Measurements from ENCODE around the gene TMEM209. TPM values are rescaled to one million over a fixed set of nuclear protein-coding genes. Genes with fewer than 3 reads are reported as not detected.
"Not testable (repeated sequence)": the region's sequence is repeated elsewhere in the genome, so short reads cannot be mapped to it uniquely, and the experiment has no call there.

Gene TMEM209
- polyA plus RNA-seq, 2 of the 4 experiments (the other 2 are of a cell fraction), result 12.8 to 36.6 TPM

GRCh38 chr7:130205084-130205947 lies at the start of gene TMEM209 (continued):
- TF ChIP-seq HOXB5 (CRISPR knock-in tag; IDR thresholded peaks at IDR 0.05), result no peak; the same call in 1 of the 2 replicates
- TF ChIP-seq TP53 (CRISPR knock-in tag; IDR thresholded peaks at IDR 0.05), result 0 out of 2 replicates have a peak, but pooled peaks have one; percentile 41
- TF ChIP-seq, protein P1, sequence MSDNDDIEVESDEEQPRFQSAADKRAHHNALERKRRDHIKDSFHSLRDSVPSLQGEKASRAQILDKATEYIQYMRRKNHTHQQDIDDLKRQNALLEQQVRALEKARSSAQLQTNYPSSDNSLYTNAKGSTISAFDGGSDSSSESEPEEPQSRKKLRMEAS (IDR thresholded peaks at IDR 0.05), result peak; percentile 85
- TF ChIP-seq NFE2L2 (conservative IDR thresholded peaks at IDR 0.05; ENCODE audit: low read length), result no peak

DNA sequence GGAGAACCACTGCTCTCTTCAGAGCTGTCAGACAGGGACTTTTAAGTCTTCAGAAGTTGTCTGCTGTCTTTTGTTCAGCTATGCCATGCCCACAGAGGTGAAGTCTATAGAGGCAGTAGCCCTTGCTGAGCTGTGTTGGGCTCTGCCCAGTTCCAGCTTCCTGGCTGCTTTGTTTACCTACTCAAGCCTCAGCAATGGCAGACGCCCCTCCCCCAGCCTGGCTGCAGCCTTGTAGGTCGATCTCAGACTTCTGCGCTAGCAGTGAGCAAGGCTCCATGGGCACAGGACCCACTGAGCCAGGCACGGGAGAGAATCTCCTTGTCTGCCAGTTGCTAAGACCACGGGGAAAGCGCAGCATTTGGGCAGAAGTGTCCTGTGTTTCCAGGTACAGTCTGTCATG lies 49.3 kb upstream of the TMEM209 start:
- FAIRE-seq (no peak), ATAC-seq (no peak), DNase-seq (ENCODE audit: low read depth in 1 of 2, low spot score in 1 of 2) (no peak)
- ChIA-PET CTCF (interaction anchor here (1.0 kb wide), 1 partner anchor 11 kb away, joined by 4 read pairs; no protein-coding TSS in a partner anchor), POLR2A (no interaction called here)
- H3K4me3 ChIP-seq, result no peak overlapping the region
- no peaks in the 10 kb centered on the region for H3K4me1 ChIP-seq
- peaks cover 28% of the 10 kb centered on the region for H3K9me3 ChIP-seq
- H3K4me2 ChIP-seq, result no peak overlapping the region
- WGBS (ENCODE audit: missing lambda C conversion rate), result 50% methylated on average over 5 of the region's 6 CpGs
- TF ChIP-seq CHD4 (IDR thresholded peaks at IDR 0.05; ENCODE audit: borderline replicate concordance) (no peak), GATA3 (IDR thresholded peaks at IDR 0.05; ENCODE audit: borderline replicate concordance) (no peak), HEYL (CRISPR knock-in tag; IDR thresholded peaks at IDR 0.05) (no peak), SMC3 (IDR thresholded peaks at IDR 0.05) (no peak), CEBPB (IDR thresholded peaks at IDR 0.05) (no peak), EP300 (IDR thresholded peaks at IDR 0.05) (no peak), MAZ (IDR thresholded peaks at IDR 0.05; ENCODE audit: borderline replicate concordance, low read depth, low read length) (no peak), CBX2 (IDR thresholded peaks at IDR 0.05; ENCODE audit: borderline replicate concordance, low read depth) (no peak), FOSL2 (IDR thresholded peaks at IDR 0.05) (no peak), FOSL2 (CRISPR knock-in tag; IDR thresholded peaks at IDR 0.05) (no peak), SREBF2 (IDR thresholded peaks at IDR 0.05) (no peak), RCOR1 (IDR thresholded peaks at IDR 0.05; ENCODE audit: low read depth, low read length) (no peak), HDAC2 (IDR thresholded peaks at IDR 0.05) (no peak), ELK1 (IDR thresholded peaks at IDR 0.05; ENCODE audit: low read depth, low read length) (no peak), KDM5A (IDR thresholded peaks at IDR 0.05) (no peak)
- TF ChIP-seq, protein P2, sequence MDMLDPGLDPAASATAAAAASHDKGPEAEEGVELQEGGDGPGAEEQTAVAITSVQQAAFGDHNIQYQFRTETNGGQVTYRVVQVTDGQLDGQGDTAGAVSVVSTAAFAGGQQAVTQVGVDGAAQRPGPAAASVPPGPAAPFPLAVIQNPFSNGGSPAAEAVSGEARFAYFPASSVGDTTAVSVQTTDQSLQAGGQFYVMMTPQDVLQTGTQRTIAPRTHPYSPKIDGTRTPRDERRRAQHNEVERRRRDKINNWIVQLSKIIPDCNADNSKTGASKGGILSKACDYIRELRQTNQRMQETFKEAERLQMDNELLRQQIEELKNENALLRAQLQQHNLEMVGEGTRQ (IDR thresholded peaks at IDR 0.05), result no peak
- H3K27ac ChIP-seq, result no peak overlapping the region

- CTCF ChIA-PET; H3K4me2 ChIP-seq; DNase-seq (ENCODE audit: low read depth in 1 of 2, low spot score in 1 of 2); H3K9me3 ChIP-seq; ATAC-seq; FAIRE-seq; H3K4me3 ChIP-seq; POLR2A ChIA-PET; H3K27ac ChIP-seq; H3K4me1 ChIP-seq: not testable (repeated sequence)
- 61% methylated on average over 3 of the region's 3 CpGs for WGBS (ENCODE audit: missing lambda C conversion rate)
Observed at GRCh38 chr7:130249626-130250025, 44.4 kb upstream of the TMEM209 start.

GRCh38 chr7:130248842-130249241 lies 43.6 kb upstream of the TMEM209 start:
- H3K4me3 ChIP-seq; H3K4me1 ChIP-seq; POLR2A ChIA-PET; CTCF ChIA-PET; H3K27ac ChIP-seq; H3K9me3 ChIP-seq; DNase-seq (ENCODE audit: low read depth in 1 of 2, low spot score in 1 of 2); ATAC-seq; FAIRE-seq; H3K4me2 ChIP-seq: not testable (repeated sequence)
- WGBS (ENCODE audit: missing lambda C conversion rate), result 53% methylated on average over 5 of the region's 5 CpGs

DNA sequence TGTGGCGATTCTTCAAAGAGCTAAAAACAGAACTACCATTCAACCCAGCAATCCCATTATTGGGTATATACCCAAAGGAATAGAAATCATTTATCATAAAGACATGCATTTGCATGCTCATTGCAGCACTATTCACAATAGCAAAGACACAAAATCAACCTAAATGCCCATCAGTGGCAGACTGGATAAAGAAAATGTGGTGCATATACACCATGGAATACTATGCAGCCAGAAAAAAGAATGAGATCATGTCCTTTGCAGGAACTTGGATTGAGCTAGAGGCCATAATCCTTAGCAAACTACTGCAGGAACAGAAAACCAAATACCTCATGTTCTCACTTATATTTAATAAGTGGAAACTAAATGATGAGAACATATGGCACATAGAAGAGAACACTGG lies 41.3 kb upstream of the TMEM209 start:
- FAIRE-seq; H3K4me2 ChIP-seq; H3K4me1 ChIP-seq; H3K4me3 ChIP-seq; CTCF ChIA-PET; ATAC-seq; DNase-seq (ENCODE audit: low read depth in 1 of 2, low spot score in 1 of 2); POLR2A ChIA-PET; H3K27ac ChIP-seq; H3K9me3 ChIP-seq: not testable (repeated sequence)
- WGBS (ENCODE audit: missing lambda C conversion rate), result 24% methylated on average over 1 of the region's 1 CpG

DNA sequence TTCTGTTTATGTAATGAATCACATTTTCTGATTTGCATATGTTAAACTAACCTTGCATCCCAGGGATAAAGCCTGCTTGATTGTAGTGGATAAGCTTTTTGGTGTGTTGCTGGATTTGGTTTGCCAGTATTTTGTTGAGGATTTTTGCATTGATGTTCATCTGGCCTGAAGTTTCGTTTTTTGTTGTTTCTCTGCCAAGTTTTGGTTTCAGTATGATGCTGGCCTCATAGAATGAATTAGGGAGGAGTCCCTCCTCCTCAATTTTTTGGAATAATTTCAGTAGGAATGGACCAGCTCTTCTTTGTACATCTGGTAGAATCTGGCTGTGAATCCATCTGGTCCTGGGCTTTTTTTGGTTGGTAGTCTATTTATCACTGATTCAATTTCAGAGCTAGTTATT lies 38.3 kb upstream of the TMEM209 start:
- POLR2A ChIA-PET; DNase-seq (ENCODE audit: low read depth in 1 of 2, low spot score in 1 of 2); H3K9me3 ChIP-seq; H3K27ac ChIP-seq; H3K4me3 ChIP-seq; FAIRE-seq; ATAC-seq; H3K4me2 ChIP-seq; H3K4me1 ChIP-seq: not testable (repeated sequence)
- CTCF ChIA-PET, result interaction anchor here (0.5 to 2.2 kb wide), 11 partner anchors 9 to 675 kb away, joined by 3 to 8 read pairs (median 3); no protein-coding TSS in a partner anchor
- 19% methylated on average over 1 of the region's 1 CpG for WGBS (ENCODE audit: missing lambda C conversion rate)

Data from A549 (cell line).